HG03108 (cell line): ENCODE results near the gene SIDT2.
"Not testable (repeated sequence)": the region's sequence is repeated elsewhere in the genome, so short reads cannot be mapped to it uniquely, and the experiment has no call there.

Experiments used
- ATAC-seq: cut with Tn5 transposase; IDR thresholded peaks from one replicate; pipeline ENCODE4 v1.9.1; 2021; ENCODE audit warnings: moderate library complexity; ENCODE audit not compliant: unreplicated experiment

The SIDT2 gene

GRCh38 chr11:117201658-117202305 lies 23.2 kb downstream of the SIDT2 start:
- no peak for ATAC-seq

- ATAC-seq, result no peak
These were observed 24.0 kb downstream of the SIDT2 start for GRCh38 chr11:117202386-117203068.

GRCh38 chr11:117203069-117203407 lies 24.5 kb downstream of the SIDT2 start:
- ATAC-seq, result no peak

- ATAC-seq, result no peak
These were observed 25.9 kb downstream of the SIDT2 start for GRCh38 chr11:117204283-117205080.

GRCh38 chr11:117205211-117205818 lies 26.8 kb downstream of the SIDT2 start:
- ATAC-seq, result no peak

GRCh38 chr11:117206111-117206510 lies 27.6 kb downstream of the SIDT2 start:
- ATAC-seq, result not testable (repeated sequence)

- ATAC-seq, result not testable (repeated sequence)
These were observed 28.3 kb downstream of the SIDT2 start for GRCh38 chr11:117206859-117207258.

- not testable (repeated sequence) for ATAC-seq
These were observed 28.9 kb downstream of the SIDT2 start for GRCh38 chr11:117207481-117207880.

GRCh38 chr11:117208710-117209109 lies 30.2 kb downstream of the SIDT2 start:
- not testable (repeated sequence) for ATAC-seq

- ATAC-seq, result not testable (repeated sequence)
These were observed 31.0 kb downstream of the SIDT2 start for GRCh38 chr11:117209351-117210125.

GRCh38 chr11:117210620-117211019 lies 32.1 kb downstream of the SIDT2 start:
- ATAC-seq, result no peak

GRCh38 chr11:117212697-117213355 lies 34.3 kb downstream of the SIDT2 start:
- no peak for ATAC-seq

GRCh38 chr11:117214404-117215110 lies 36.0 kb downstream of the SIDT2 start:
- ATAC-seq, result no peak

- no peak for ATAC-seq
These were observed 38.9 kb downstream of the SIDT2 start for GRCh38 chr11:117217141-117218084.

- no peak for ATAC-seq
These were observed 39.8 kb downstream of the SIDT2 start for GRCh38 chr11:117218133-117218915.

- no peak for ATAC-seq
These were observed 40.5 kb downstream of the SIDT2 start for GRCh38 chr11:117219001-117219400.

GRCh38 chr11:117219455-117219854 lies 40.9 kb downstream of the SIDT2 start:
- ATAC-seq, result no peak

GRCh38 chr11:117219995-117220394 lies 41.5 kb downstream of the SIDT2 start:
- no peak for ATAC-seq
